HUDEP-2 (cell line): ENCODE results near the gene CDK17.
"Not testable (repeated sequence)": the region's sequence is repeated elsewhere in the genome, so short reads cannot be mapped to it uniquely, and the experiment has no call there.

Experiments used
- DNase-seq, 76 experiments: peaks; one replicate each; lab custom pipeline; 2025; ENCODE audit not compliant: unreplicated experiment in 76 of 76; lab: John Stamatoyannopoulos, UW

CDK17 gene

GRCh38 chr12:96326628-96327227, 73.5 kb downstream of the CDK17 start:
- DNase-seq = no peak

- DNase-seq = no peak
Observed at GRCh38 chr12:96323906-96324305, 76.3 kb downstream of the CDK17 start.

- no peak for DNase-seq
Observed at GRCh38 chr12:96322720-96323119, 77.5 kb downstream of the CDK17 start.

GRCh38 chr12:96321941-96322340, 78.3 kb downstream of the CDK17 start:
- DNase-seq = no peak

- DNase-seq = not testable (repeated sequence)
Observed at GRCh38 chr12:96317801-96318200, 82.4 kb downstream of the CDK17 start.

- DNase-seq = not testable (repeated sequence)
Observed at GRCh38 chr12:96315741-96316481, 84.3 kb downstream of the CDK17 start.

- DNase-seq = no peak
Observed at GRCh38 chr12:96314723-96315122, 85.5 kb downstream of the CDK17 start.

- no peak for DNase-seq
Observed at GRCh38 chr12:96313606-96314005, 86.6 kb downstream of the CDK17 start.

- no peak for DNase-seq
Observed at GRCh38 chr12:96311191-96311590, 89.0 kb downstream of the CDK17 start.

- no peak for DNase-seq
Observed at GRCh38 chr12:96310067-96310466, 90.2 kb downstream of the CDK17 start.

- no peak for DNase-seq
Observed at GRCh38 chr12:96308881-96309280, 91.4 kb downstream of the CDK17 start.

GRCh38 chr12:96305665-96306064, 94.6 kb downstream of the CDK17 start:
- DNase-seq = no peak

- no peak for DNase-seq
Observed at GRCh38 chr12:96303653-96304052, 96.6 kb downstream of the CDK17 start.

- DNase-seq = no peak
Observed at GRCh38 chr12:96302687-96303310, 97.4 kb downstream of the CDK17 start.

- no peak for DNase-seq
Observed at GRCh38 chr12:96301732-96302131, 98.5 kb downstream of the CDK17 start.

- no peak for DNase-seq
Observed at GRCh38 chr12:96300064-96300463, 100.2 kb downstream of the CDK17 start.

- DNase-seq = no peak
Observed at GRCh38 chr12:96297504-96297903, 102.7 kb downstream of the CDK17 start.

- no peak for DNase-seq
Observed at GRCh38 chr12:96295532-96296160, 104.6 kb downstream of the CDK17 start.

GRCh38 chr12:96294831-96295230, 105.4 kb downstream of the CDK17 start:
- DNase-seq = no peak

GRCh38 chr12:96293093-96293492, 107.1 kb downstream of the CDK17 start:
- no peak for DNase-seq

GRCh38 chr12:96289067-96289466, 111.2 kb downstream of the CDK17 start:
- no peak for DNase-seq

- DNase-seq = no peak
Observed at GRCh38 chr12:96285158-96285557, 115.1 kb downstream of the CDK17 start.
